HEK293 (cell line): ENCODE results near the gene STRBP.

Experiments
- CTCF ChIA-PET: fragments of 350-600 bp; formaldehyde crosslinking; extraction: SDS; loops from one replicate; lab custom pipeline; 2021; ENCODE audit warnings: antibody characterized with exemption; lab: Yijun Ruan, JAX
- POLR2A ChIA-PET: fragments of 300-600 bp; formaldehyde crosslinking; extraction: SDS; loops from one replicate; lab custom pipeline; 2020; ENCODE audit warnings: antibody characterized with exemption, inconsistent platforms; lab: Yijun Ruan, JAX
- H3K27ac ChIP-seq: fragments of 200-500 bp; sonication (Bioruptor generic); 2 replicates; pipeline ENCODE4 v1.5.1; 2014; ENCODE audit warnings: low read depth, low read length, control low read depth, inconsistent platforms; ENCODE audit errors: extremely low read depth
- H3K36me3 ChIP-seq, 2 experiments: fragments of 200-500 bp in 1 of 2; sonication (Bioruptor generic) in 1 of 2; 1 replicate in 1 of 2; 2 replicates in 1 of 2; pipeline ENCODE4 v1.5.1; 2014 to 2017; ENCODE audit warnings: inconsistent platforms in 2 of 2, low read length in 2 of 2; ENCODE audit not compliant: control insufficient read depth in 2 of 2, insufficient read depth in 1 of 2
- H3K4me1 ChIP-seq: fragments of 200-500 bp; sonication (Bioruptor generic); 2 replicates; pipeline ENCODE4 v1.5.1; 2014; ENCODE audit warnings: mild to moderate bottlenecking, low read length, inconsistent platforms; ENCODE audit not compliant: control insufficient read depth, insufficient read depth
- H3K4me3 ChIP-seq: 2 replicates; pipeline ENCODE4 v1.5.1; 2011; ENCODE audit warnings: low read depth, mild to moderate bottlenecking, control low read depth, low read length, moderate library complexity
- H3K9me3 ChIP-seq: fragments of 200-500 bp; sonication (Bioruptor generic); 2 replicates; pipeline ENCODE4 v1.5.1; 2014; ENCODE audit warnings: low read depth, low read length, inconsistent platforms; ENCODE audit not compliant: control insufficient read depth, insufficient read depth
- ATF2 ChIP-seq: fragments of 450-650 bp; formaldehyde crosslinking; IDR thresholded peaks from 2 replicates; pipeline ENCODE4 v1.5.1; 2016; ENCODE audit warnings: missing biosample characterization, missing genetic modification characterization, low read depth
- GLIS1 ChIP-seq: fragments of 450-650 bp; formaldehyde crosslinking; IDR thresholded peaks from 2 replicates; pipeline ENCODE4 v1.5.1; 2016; ENCODE audit warnings: missing biosample characterization, missing genetic modification characterization
- KLF16 ChIP-seq: fragments of 450-650 bp; formaldehyde crosslinking; IDR thresholded peaks from 2 replicates; pipeline ENCODE4 v1.5.1; 2017; ENCODE audit warnings: missing biosample characterization, missing genetic modification characterization
- OSR2 ChIP-seq: fragments of 450-650 bp; formaldehyde crosslinking; IDR thresholded peaks from 2 replicates; pipeline ENCODE4 v1.5.1; 2016; ENCODE audit warnings: missing biosample characterization, missing genetic modification characterization
- RBAK ChIP-seq: fragments of 450-650 bp; formaldehyde crosslinking; IDR thresholded peaks from 2 replicates; pipeline ENCODE4 v1.5.1; 2016; ENCODE audit warnings: missing biosample characterization, missing genetic modification characterization
- SCRT1 ChIP-seq: fragments of 450-650 bp; formaldehyde crosslinking; IDR thresholded peaks from 2 replicates; pipeline ENCODE4 v1.5.1; 2016; ENCODE audit warnings: missing biosample characterization, missing genetic modification characterization, borderline replicate concordance
- SCRT2 ChIP-seq: fragments of 450-650 bp; formaldehyde crosslinking; IDR thresholded peaks from 2 replicates; pipeline ENCODE4 v1.5.1; 2016; ENCODE audit warnings: missing biosample characterization, missing genetic modification characterization
- ZBTB26 ChIP-seq: fragments of 450-650 bp; formaldehyde crosslinking; optimal IDR thresholded peaks from 2 replicates; pipeline ENCODE3; 2016; ENCODE audit warnings: missing biosample characterization, mild to moderate bottlenecking, missing genetic modification characterization
- ZBTB8A ChIP-seq: fragments of 450-650 bp; formaldehyde crosslinking; IDR thresholded peaks from 2 replicates; pipeline ENCODE4 v1.5.1; 2016; ENCODE audit warnings: missing biosample characterization, missing genetic modification characterization
- ZIC2 ChIP-seq: fragments of 450-650 bp; formaldehyde crosslinking; IDR thresholded peaks from 2 replicates; pipeline ENCODE4 v1.5.1; 2016; ENCODE audit warnings: missing biosample characterization, missing genetic modification characterization
- ZNF19 ChIP-seq: fragments of 450-650 bp; formaldehyde crosslinking; IDR thresholded peaks from 2 replicates; pipeline ENCODE4; 2016; ENCODE audit warnings: missing biosample characterization, missing genetic modification characterization, low read depth
- ZNF221 ChIP-seq: fragments of 450-650 bp; formaldehyde crosslinking; IDR thresholded peaks from 2 replicates; pipeline ENCODE4 v1.5.1; 2017; ENCODE audit warnings: missing biosample characterization, missing genetic modification characterization, borderline replicate concordance
- ZNF366 ChIP-seq: fragments of 450-650 bp; formaldehyde crosslinking; conservative IDR thresholded peaks from 2 replicates; pipeline ENCODE4 v1.5.1; 2016; ENCODE audit warnings: missing biosample characterization, missing genetic modification characterization
- ZNF394 ChIP-seq: fragments of 450-650 bp; formaldehyde crosslinking; IDR thresholded peaks from 2 replicates; pipeline ENCODE4 v1.5.1; 2016; ENCODE audit warnings: missing biosample characterization, missing genetic modification characterization, mild to moderate bottlenecking, moderate library complexity, borderline replicate concordance
- ZNF473 ChIP-seq: fragments of 450-650 bp; formaldehyde crosslinking; IDR thresholded peaks from 2 replicates; pipeline ENCODE4 v1.5.1; 2017; ENCODE audit warnings: missing biosample characterization, missing genetic modification characterization
- ZNF501 ChIP-seq: fragments of 450-650 bp; formaldehyde crosslinking; IDR thresholded peaks from 2 replicates; pipeline ENCODE4 v1.5.1; 2016; ENCODE audit warnings: missing biosample characterization, missing genetic modification characterization
- ZNF629 ChIP-seq: fragments of 450-650 bp; formaldehyde crosslinking; IDR thresholded peaks from 2 replicates; pipeline ENCODE4 v1.5.1; 2017; ENCODE audit warnings: missing biosample characterization, missing genetic modification characterization
- ZNF654 ChIP-seq: fragments of 450-650 bp; formaldehyde crosslinking; IDR thresholded peaks from 2 replicates; pipeline ENCODE4 v1.5.1; 2016; ENCODE audit warnings: low read depth, missing biosample characterization, missing genetic modification characterization
- ZNF701 ChIP-seq: fragments of 450-650 bp; formaldehyde crosslinking; IDR thresholded peaks from 2 replicates; pipeline ENCODE4 v1.5.1; 2016; ENCODE audit warnings: missing biosample characterization, missing genetic modification characterization
- ZNF792 ChIP-seq: fragments of 450-650 bp; formaldehyde crosslinking; IDR thresholded peaks from 2 replicates; pipeline ENCODE4 v1.5.1; 2016; ENCODE audit warnings: missing biosample characterization, missing genetic modification characterization
- ZXDB ChIP-seq: fragments of 450-650 bp; formaldehyde crosslinking; IDR thresholded peaks from 2 replicates; pipeline ENCODE4 v1.5.1; 2016; ENCODE audit warnings: missing biosample characterization, missing genetic modification characterization
- TF ChIP-seq, protein P1 (sequence below): fragments of 450-650 bp; formaldehyde crosslinking; IDR thresholded peaks from 2 replicates; pipeline ENCODE4 v1.5.1; 2017; ENCODE audit warnings: missing biosample characterization, missing genetic modification characterization
- TF ChIP-seq, protein P2 (sequence below): fragments of 450-650 bp; formaldehyde crosslinking; IDR thresholded peaks from 2 replicates; pipeline ENCODE4 v1.5.1; 2016; ENCODE audit warnings: missing biosample characterization, missing genetic modification characterization
- TF ChIP-seq, protein P3 (sequence below): IDR thresholded peaks from 2 replicates; pipeline ENCODE4 v1.6.1; 2011; ENCODE audit warnings: mild to moderate bottlenecking, low read depth, low read length, borderline replicate concordance

The STRBP gene

GRCh38 chr9:123105490-123105889 lies 162.9 kb downstream of the STRBP start:
- H3K9me3 ChIP-seq: no peaks in the 10 kb centered on the region
- H3K27ac ChIP-seq: no peak overlapping the region
- POLR2A ChIA-PET: no interaction called here
- H3K36me3 ChIP-seq: peaks cover 0 to 85% of the 10 kb centered on the region in 2 experiments; a peak in 1 of 3 replicates
- H3K4me1 ChIP-seq: no peaks in the 10 kb centered on the region
- no peak for TF ChIP-seq ZIC2 (tag by site-specific recombination)
- TF ChIP-seq ZNF366: 0 out of 2 replicates have a peak, but pooled peaks have one; percentile 15
- TF ChIP-seq, protein P1, sequence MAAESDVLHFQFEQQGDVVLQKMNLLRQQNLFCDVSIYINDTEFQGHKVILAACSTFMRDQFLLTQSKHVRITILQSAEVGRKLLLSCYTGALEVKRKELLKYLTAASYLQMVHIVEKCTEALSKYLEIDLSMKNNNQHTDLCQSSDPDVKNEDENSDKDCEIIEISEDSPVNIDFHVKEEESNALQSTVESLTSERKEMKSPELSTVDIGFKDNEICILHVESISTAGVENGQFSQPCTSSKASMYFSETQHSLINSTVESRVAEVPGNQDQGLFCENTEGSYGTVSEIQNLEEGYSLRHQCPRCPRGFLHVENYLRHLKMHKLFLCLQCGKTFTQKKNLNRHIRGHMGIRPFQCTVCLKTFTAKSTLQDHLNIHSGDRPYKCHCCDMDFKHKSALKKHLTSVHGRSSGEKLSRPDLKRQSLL (tag by site-specific recombination): no peak
- CTCF ChIA-PET: interaction anchor here (2.0 kb wide), 1 partner anchor 245 kb away, joined by 12 read pairs; no protein-coding TSS in a partner anchor
- no peak overlapping the region for H3K4me3 ChIP-seq

GRCh38 chr9:123104807-123105206 lies 163.6 kb downstream of the STRBP start:
- Histone ChIP-seq H3K27ac (no peak overlapping the region), H3K9me3 (no peaks in the 10 kb centered on the region), H3K36me3 (peaks cover 0 to 82% of the 10 kb centered on the region in 2 experiments; a peak in 1 of 3 replicates), H3K4me1 (no peaks in the 10 kb centered on the region), H3K4me3 (no peak overlapping the region)
- POLR2A ChIA-PET: no interaction called here
- CTCF ChIA-PET: interaction anchor here (0.6 to 2.0 kb wide), 6 partner anchors 12 to 245 kb away, joined by 3 to 12 read pairs (median 4); no protein-coding TSS in a partner anchor
- TF ChIP-seq KLF16 (tag by site-specific recombination) (no peak), ZNF501 (no peak), ZBTB26 (tag by site-specific recombination) (no peak), SCRT1 (tag by site-specific recombination) (0 out of 2 replicates have a peak, but pooled peaks have one; percentile 55), ZNF394 (tag by site-specific recombination) (no peak), SCRT2 (tag by site-specific recombination) (peak; percentile 83), GLIS1 (tag by site-specific recombination) (no peak), ZNF629 (tag by site-specific recombination) (no peak), ZXDB (tag by site-specific recombination) (no peak), RBAK (tag by site-specific recombination) (no peak), ZNF792 (no peak)

GRCh38 chr9:123102375-123103113 lies 165.8 kb downstream of the STRBP start:
- CTCF ChIA-PET: interaction anchor here (0.7 to 2.1 kb wide), 15 partner anchors 10 to 259 kb away, joined by 3 to 13 read pairs (median 5); no protein-coding TSS in a partner anchor
- peaks cover 3 to 82% of the 10 kb centered on the region in 2 experiments; a peak in 1 of 3 replicates for H3K36me3 ChIP-seq
- no peak overlapping the region for H3K27ac ChIP-seq
- peak; percentile 58; the same call in 1 of the 2 replicates for TF ChIP-seq ATF2 (tag by site-specific recombination)
- no peak for TF ChIP-seq ZNF221 (tag by site-specific recombination)
- TF ChIP-seq, protein P2, sequence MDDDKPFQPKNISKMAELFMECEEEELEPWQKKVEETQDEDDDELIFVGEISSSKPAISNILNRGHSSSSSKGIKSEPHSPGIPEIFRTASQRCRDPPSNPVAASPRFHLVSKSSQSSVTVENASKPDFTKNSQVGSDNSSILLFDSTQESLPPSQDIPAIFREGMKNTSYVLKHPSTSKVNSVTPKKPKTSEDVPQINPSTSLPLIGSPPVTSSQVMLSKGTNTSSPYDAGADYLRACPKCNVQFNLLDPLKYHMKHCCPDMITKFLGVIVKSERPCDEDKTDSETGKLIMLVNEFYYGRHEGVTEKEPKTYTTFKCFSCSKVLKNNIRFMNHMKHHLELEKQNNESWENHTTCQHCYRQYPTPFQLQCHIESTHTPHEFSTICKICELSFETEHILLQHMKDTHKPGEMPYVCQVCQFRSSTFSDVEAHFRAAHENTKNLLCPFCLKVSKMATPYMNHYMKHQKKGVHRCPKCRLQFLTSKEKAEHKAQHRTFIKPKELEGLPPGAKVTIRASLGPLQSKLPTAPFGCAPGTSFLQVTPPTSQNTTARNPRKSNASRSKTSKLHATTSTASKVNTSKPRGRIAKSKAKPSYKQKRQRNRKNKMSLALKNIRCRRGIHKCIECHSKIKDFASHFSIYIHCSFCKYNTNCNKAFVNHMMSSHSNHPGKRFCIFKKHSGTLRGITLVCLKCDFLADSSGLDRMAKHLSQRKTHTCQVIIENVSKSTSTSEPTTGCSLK (tag by site-specific recombination): no peak
- no peak for TF ChIP-seq ZNF473 (tag by site-specific recombination)
- TF ChIP-seq, protein P3, sequence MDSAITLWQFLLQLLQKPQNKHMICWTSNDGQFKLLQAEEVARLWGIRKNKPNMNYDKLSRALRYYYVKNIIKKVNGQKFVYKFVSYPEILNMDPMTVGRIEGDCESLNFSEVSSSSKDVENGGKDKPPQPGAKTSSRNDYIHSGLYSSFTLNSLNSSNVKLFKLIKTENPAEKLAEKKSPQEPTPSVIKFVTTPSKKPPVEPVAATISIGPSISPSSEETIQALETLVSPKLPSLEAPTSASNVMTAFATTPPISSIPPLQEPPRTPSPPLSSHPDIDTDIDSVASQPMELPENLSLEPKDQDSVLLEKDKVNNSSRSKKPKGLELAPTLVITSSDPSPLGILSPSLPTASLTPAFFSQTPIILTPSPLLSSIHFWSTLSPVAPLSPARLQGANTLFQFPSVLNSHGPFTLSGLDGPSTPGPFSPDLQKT: no peak
- TF ChIP-seq RBAK (tag by site-specific recombination): no peak
- TF ChIP-seq ZNF654 (tag by site-specific recombination): peak; percentile 10; the same call in 1 of the 2 replicates
- TF ChIP-seq ZNF629 (tag by site-specific recombination): no peak
- TF ChIP-seq ZBTB8A (tag by site-specific recombination): no peak
- no peak for TF ChIP-seq ZNF701 (tag by site-specific recombination)
- TF ChIP-seq ZNF19 (tag by site-specific recombination): no peak
- no peak for TF ChIP-seq OSR2

More at GRCh38 chr9:123102375-123103113, 165.8 kb downstream of the STRBP start:
- POLR2A ChIA-PET: no interaction called here
- Histone ChIP-seq H3K4me3 (no peak overlapping the region), H3K9me3 (no peaks in the 10 kb centered on the region), H3K4me1 (no peaks in the 10 kb centered on the region)
